GM12864 (cell line): ENCODE data around the gene CISTR.

Experiments
- DNase-seq: peaks from one replicate; pipeline ENCODE4 v3.0.0-alpha.2; 2011; ENCODE audit warnings: low read depth
- H3K4me3 ChIP-seq: 2 replicates; pipeline ENCODE4 v1.5.1; 2011; ENCODE audit warnings: mild to moderate bottlenecking, low read depth, low read length, control low read depth
- TF ChIP-seq, protein P1 (sequence below): IDR thresholded peaks from 2 replicates; pipeline ENCODE4 v1.5.1; 2011; ENCODE audit warnings: low read depth, mild to moderate bottlenecking, moderate library complexity, low read length, control low read depth, inconsistent platforms; ENCODE audit errors: missing control alignments

CISTR gene

DNA sequence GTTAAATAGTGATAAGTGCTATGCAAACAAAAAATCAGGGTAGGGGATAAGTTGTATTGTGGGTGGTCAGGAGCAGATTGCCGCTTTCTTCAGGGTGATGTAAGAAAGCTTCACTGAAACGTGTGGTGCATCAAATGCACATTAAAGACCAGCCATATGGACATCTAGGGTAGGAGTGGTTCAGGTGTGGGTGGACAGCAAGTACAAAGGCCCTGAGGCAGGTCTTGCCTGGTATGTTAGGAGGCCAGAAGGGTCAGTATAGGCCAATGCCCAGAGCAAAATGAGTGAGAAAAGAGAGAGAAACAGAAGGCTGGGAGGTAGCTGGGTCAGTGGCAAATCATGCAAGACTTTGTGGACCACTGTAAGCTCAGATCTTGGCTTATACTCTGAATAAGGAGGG lies 25.6 kb upstream of the CISTR start:
- no peak overlapping the region for H3K4me3 ChIP-seq
- TF ChIP-seq, protein P1, sequence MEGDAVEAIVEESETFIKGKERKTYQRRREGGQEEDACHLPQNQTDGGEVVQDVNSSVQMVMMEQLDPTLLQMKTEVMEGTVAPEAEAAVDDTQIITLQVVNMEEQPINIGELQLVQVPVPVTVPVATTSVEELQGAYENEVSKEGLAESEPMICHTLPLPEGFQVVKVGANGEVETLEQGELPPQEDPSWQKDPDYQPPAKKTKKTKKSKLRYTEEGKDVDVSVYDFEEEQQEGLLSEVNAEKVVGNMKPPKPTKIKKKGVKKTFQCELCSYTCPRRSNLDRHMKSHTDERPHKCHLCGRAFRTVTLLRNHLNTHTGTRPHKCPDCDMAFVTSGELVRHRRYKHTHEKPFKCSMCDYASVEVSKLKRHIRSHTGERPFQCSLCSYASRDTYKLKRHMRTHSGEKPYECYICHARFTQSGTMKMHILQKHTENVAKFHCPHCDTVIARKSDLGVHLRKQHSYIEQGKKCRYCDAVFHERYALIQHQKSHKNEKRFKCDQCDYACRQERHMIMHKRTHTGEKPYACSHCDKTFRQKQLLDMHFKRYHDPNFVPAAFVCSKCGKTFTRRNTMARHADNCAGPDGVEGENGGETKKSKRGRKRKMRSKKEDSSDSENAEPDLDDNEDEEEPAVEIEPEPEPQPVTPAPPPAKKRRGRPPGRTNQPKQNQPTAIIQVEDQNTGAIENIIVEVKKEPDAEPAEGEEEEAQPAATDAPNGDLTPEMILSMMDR: no peak
- DNase-seq: no peak

DNA sequence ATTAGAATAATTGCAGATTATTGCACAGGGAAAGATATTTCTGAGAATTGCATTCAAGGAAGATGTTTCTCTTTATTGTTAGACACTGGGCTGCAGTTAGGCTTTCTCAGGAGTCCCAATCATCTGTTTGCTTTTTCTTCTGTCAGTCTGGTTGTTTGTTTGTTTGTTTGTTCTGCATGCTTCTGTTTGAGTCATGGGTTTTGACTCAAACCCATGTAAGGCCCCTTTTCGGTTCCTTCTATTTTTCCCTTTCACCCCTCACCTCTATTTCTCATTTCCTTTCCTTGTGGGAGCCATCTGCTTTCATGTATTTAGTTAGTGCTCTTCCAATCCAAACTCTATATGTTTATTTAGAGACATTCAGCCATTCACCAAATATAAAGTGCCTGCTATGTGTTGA lies 25.1 kb upstream of the CISTR start:
- TF ChIP-seq, protein P1: no peak

DNA sequence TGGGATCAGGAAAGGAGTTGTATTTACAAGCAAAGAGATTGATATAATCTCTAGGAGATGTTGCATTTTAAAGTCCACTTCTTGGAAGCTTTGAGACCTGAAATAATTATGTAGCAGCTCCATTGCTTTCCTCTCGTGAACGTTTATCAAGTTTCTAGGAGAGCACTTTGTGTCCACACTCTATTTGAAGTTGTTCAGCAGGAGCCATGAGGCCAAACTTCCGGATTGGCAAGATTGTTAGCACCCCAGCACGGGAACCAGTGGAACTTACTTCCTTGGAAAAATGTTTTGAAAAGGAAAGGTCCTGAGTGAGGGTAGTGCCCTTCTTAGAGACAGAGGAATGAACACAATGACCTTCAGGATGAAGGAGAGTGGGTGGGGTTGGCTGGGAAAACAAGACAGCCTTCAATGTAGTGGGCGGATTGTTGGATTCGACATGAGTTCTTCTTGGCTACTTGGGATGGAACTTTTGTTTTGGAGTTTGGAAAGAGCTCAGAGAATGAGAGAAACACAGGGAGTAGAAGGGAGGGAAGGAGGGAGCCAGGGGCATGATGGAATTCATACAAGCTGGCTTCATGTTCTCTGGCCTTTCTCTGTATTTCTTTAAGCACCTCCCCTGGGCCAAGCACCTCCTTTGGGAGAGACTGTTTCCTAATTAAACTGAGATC lies 23.8 kb upstream of the CISTR start:
- no peak overlapping the region for H3K4me3 ChIP-seq
- DNase-seq: no peak
- TF ChIP-seq, protein P1: no peak

More for the DNA sequence above, 25.1 kb upstream of the CISTR start:
- H3K4me3 ChIP-seq: no peak overlapping the region
- DNase-seq: no peak

DNA sequence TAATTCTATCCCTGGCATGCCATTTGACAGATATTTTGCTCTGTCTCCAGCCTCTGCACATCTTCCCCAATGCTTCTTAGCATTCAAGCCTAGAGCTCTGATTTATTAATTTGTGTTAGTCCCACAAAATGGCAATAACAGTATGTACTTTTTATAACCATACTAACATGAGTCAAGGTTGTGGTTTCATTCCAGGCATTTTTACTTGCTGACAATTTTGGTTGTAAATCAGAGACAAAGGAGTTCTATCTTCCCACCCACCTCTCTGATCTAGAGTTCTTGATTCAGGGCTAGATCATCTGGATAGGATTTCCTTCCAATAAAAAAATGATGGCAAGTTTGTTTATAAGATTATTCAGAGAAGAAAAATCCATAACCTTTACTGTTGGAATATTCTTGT lies 18.5 kb upstream of the CISTR start:
- DNase-seq: no peak
- no peak overlapping the region for H3K4me3 ChIP-seq

DNA sequence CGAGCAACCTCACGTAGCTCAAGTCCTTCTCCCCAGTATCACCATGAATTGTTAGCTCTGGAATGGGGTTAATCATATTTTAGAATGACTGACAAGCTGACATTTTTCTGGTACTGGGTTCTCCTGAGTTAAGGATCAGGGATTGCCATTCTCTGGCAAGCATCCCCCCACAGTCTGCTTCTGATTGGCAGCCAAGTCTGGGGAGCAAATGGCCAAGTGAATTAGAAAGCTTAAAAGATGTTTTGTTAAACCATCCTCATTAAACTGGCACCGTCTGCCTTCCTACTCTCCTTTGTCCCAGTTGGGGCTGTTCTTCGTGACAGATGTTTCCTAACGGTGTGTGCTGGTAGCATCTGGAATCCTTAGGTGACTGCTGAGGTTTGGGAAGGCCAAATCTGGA lies 17.2 kb upstream of the CISTR start:
- DNase-seq: no peak

More for the DNA sequence above, 18.5 kb upstream of the CISTR start:
- TF ChIP-seq, protein P1: no peak

DNA sequence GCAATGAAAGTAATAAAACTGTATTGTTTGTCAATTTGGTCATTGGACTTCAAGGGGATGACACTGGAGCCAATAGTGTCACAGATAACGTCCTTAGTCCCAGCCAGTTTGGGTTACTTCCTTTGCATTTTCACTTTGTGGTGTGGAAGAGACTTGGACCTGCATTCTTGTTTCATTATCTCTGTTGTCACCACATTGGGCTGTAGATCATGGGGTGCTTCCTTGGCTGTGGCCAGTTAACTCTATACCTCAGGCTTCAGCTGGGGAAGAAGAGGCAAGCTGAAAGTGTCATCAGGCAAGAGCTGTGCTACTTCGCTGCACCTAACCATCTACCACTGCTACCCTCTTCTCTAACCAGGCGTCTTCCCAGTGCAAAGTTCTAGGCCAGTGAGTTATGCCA lies 15.1 kb upstream of the CISTR start:
- no peak for DNase-seq
- TF ChIP-seq, protein P1: no peak
- H3K4me3 ChIP-seq: no peak overlapping the region

More for the DNA sequence above, 17.2 kb upstream of the CISTR start:
- H3K4me3 ChIP-seq: no peak overlapping the region
- TF ChIP-seq, protein P1: no peak

DNA sequence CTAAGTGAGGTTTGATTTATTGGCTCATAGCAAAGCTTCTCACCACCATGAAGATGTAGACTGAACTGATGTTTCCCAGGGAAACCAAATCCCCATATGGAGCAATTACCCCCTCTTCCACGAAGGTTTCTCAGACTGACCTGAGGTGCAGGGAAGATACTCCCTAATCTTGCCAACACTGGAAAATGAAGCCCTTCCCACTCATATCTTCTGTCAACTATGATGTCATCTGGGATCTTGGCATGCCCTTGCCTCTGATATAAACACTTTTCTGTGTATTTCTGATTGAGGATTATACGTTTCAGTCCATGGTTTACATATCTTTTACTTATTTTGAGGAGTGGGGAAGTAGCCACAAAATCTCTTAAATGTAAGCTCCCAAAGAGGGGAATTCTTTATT lies 14.1 kb upstream of the CISTR start:
- TF ChIP-seq, protein P1: no peak
- H3K4me3 ChIP-seq: no peak overlapping the region
- no peak for DNase-seq
